ENCODE data around the gene MIS12.

DNA sequence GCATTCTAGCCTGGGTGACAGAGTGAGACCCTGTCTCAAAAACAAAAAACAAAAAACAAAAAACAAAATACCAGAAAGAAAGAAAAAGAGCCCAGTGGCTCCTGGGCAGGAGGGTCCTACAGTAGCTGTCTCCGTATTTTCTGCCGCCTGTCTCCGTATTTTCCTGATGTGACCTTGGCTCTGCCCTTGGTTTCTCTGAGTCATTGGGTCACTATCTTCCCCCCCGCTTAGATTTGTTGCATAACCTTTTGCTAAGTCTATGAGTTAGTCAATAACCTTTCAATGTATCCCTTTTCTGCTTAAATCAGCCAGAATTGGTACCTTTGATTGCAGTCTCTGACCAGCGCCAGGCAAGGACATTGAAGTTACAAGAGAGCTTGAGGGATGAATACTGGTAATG is 36.9 kb downstream of the MIS12 start:
- TF ChIP-seq, protein P1, sequence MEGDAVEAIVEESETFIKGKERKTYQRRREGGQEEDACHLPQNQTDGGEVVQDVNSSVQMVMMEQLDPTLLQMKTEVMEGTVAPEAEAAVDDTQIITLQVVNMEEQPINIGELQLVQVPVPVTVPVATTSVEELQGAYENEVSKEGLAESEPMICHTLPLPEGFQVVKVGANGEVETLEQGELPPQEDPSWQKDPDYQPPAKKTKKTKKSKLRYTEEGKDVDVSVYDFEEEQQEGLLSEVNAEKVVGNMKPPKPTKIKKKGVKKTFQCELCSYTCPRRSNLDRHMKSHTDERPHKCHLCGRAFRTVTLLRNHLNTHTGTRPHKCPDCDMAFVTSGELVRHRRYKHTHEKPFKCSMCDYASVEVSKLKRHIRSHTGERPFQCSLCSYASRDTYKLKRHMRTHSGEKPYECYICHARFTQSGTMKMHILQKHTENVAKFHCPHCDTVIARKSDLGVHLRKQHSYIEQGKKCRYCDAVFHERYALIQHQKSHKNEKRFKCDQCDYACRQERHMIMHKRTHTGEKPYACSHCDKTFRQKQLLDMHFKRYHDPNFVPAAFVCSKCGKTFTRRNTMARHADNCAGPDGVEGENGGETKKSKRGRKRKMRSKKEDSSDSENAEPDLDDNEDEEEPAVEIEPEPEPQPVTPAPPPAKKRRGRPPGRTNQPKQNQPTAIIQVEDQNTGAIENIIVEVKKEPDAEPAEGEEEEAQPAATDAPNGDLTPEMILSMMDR (conservative IDR thresholded peaks at IDR 0.05; ENCODE audit: low read depth, low read length): no peak
- no peak for TF ChIP-seq EZH2 (IDR thresholded peaks at IDR 0.05; ENCODE audit: low read length, unreplicated experiment)

All from PC-3 (cell line).